GM18511 (cell line): Measurements from ENCODE around the gene S100A4.

ENCODE experiments used
- ATAC-seq: cut with Tn5 transposase; IDR thresholded peaks from one replicate; pipeline ENCODE4 v1.9.1; 2021; ENCODE audit warnings: mild to moderate bottlenecking, moderate library complexity; ENCODE audit not compliant: unreplicated experiment

S100A4 gene

DNA sequence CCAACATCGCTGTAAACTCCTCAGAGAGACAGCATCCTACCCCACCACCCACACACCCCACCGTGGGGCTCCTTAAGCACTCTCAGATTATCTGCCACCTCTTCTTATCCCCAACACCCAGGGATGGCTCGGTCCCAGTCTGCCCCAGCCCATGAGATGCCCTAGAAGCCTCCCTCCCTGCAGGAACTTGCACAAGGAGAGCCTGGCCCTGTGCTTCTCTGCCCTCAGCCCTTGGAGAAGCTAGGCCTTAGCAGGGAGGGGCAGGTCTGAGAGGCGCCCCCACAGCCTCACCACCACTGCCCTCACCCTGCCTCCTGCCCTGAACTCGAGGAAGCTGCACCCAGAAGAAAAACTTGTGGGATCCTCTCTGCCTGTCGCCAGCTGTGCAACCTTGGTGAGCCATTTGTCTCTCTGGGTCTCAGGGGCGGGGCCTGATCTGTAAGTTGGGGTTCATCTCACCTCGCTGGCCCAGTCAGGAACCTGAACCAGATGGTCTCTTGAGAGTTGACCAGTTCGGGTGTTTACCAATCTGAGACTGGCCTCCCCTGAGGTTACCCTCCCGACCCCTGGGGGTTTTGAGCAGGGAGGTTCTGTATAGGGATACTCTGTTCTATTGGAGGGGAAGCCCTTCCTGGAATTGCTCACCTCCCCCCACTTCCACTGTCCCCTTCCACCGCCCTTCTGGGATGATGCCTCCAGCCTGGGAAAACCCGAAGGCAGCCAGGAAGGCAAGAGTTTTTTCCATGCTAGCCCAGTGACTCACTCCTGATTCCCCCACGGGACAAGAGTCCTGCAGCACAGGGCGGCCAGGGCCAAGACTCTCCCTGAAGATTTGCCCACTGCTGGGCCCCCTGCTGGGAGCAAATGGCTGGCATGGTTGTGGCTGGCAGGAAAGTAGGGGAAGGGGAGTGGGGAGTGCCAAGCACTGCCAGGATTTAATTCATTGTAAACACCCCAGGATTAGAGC, 3.4 kb upstream of the S100A4 start, which contains the start of gene S100A3:
S100A3 (minus strand) TSS at position 537 of the 967 bp plus-strand sequence. CDS start 773 bp downstream, outside the sequence.
- ATAC-seq: no peak

DNA sequence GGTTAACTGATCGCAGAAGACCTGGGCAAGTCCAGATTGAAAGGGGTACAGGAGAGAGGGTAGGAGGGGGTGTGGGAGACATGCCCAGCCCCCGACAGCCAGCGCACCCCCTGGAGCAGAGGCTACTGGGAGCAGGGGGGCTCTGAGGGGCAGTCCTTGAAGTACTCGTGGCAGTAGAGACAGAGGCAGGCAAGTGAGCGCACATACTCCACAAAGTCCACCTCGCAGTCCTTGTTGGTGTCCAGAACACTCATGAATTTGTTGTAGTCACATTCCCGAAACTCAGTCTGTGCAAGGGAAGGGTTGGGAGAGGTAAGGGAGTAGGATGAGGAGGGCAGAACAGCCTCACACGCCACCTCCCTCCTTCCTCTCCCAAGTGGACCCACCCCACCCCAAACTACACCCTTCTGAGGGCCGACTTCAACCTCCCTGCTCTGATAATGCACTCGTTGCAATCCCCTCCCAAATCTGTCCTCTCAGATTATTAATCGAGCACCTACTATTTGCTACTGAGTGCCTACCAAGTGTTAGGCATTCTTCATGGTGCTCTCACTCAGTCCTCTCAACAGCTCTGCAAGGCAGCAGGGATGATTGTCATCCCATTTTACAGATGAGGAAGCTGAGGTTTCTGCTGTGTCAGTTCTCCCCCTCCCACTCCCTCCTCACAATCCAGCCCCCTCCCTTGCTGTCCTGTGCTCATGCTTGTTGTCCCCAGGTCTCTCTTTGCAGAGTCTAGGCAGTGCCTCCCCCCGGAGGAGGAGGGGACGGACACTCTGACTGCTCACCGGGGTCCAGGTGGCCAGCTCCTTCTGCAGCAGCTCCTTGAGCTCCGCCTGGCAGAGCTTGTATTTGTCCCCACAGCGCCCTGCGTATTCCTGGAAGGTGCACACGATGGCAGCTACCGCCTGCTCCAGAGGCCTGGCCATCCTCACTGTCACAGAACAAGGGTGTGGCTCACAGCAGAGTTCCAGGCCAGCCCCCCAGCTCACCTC, 2.2 kb upstream of the S100A4 start:
- ATAC-seq: no peak

DNA sequence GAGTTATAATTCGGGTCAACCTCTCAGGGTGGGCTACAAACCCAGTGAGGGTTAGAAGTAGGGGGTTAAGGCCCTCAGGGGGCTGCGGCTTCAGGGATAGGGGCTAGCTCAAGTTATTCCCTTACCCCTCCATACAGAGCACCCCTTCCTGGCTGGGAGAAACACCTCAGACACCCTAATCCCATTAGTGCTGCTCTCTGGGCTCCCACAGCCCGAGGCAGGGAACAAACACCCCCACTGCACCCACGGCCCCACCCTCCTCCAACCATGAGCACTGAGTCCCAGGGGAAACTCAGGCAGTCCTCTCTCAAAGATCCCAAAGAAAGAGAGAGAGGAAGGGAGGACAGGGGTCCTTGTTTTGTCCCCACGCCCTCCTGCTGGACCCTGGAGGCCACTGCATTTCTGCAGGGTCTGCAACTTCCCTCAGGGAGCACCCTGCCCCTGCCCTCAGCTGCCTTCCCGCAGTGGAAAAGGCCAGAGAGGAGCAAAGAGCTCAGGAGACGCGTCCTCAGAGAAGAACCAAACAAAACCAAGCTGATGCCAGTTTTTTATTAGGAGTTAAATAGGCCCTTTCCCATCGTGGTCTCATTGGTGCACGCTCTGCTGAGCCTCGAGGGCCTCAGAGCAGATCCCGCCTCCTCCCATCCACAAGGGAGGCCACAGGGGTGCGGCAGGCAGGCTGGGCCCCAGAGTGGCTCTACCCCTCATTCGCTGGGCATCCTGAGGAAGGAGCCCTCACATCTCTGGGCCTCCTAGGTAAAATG, 1.4 kb upstream of the S100A4 start:
- ATAC-seq: no peak

DNA sequence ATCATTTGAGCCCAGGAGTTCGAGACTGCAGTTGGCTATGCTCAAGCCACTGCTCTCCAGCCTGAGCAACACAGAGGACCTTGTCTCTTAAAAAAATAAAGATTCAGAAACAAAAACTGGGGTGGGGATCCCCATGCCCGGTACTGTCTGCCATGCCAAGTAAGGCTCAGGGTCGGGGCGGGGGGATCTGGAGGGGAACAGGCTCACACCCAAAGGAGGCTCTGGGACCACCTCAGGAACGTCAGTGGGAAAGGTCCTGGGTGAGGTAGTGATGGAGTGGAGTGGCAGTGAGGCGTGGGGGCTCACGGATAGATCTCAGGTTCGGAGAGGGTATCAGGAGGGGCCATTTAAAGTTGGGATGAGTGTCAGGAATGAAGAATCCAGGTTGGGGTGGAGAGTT, 765 bp upstream of the S100A4 start:
- ATAC-seq: no peak

DNA sequence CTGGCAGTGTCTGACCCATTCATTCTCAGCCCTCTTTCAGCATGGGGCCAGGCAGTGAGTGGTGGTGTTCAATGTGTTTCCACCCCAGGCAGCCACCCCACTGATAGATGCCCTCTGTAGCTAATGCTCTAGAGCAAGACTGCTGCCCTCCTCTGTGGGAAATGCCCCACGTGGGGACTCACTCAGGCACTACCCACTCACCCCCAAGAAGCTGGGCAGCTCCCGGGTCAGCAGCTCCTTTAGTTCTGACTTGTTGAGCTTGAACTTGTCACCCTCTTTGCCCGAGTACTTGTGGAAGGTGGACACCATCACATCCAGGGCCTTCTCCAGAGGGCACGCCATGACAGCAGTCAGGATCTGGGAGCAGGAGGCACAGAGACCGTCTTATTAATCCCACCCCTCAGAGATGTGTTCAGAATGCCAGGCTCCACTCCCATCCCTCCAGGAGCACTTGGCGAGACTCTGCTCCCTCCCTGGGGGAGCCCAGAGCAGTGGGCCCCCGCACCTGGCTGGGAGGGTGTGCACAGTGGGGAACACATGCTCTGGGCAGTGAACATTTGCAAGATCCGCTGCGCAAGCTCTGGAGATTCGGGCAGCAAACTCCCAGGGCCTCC, 1.0 kb downstream of the S100A4 start:
- ATAC-seq: peak; percentile 14

DNA sequence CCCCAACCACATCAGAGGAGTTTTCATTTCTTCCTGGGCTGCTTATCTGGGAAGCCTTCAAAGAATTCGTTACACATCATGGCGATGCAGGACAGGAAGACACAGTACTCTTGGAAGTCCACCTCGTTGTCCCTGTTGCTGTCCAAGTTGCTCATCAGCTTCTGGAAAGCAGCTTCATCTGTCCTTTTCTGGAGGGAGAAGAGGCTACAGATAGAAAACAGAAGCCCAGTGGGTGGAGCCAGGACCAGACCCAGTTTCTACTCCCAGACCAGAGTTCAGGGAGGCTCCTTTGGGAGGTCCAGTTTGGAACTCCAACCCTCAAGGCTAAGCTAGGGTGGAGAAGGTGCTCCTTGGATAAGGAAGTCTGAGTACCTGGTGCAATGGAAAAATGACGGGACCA, 1.9 kb downstream of the S100A4 start:
- no peak for ATAC-seq

DNA sequence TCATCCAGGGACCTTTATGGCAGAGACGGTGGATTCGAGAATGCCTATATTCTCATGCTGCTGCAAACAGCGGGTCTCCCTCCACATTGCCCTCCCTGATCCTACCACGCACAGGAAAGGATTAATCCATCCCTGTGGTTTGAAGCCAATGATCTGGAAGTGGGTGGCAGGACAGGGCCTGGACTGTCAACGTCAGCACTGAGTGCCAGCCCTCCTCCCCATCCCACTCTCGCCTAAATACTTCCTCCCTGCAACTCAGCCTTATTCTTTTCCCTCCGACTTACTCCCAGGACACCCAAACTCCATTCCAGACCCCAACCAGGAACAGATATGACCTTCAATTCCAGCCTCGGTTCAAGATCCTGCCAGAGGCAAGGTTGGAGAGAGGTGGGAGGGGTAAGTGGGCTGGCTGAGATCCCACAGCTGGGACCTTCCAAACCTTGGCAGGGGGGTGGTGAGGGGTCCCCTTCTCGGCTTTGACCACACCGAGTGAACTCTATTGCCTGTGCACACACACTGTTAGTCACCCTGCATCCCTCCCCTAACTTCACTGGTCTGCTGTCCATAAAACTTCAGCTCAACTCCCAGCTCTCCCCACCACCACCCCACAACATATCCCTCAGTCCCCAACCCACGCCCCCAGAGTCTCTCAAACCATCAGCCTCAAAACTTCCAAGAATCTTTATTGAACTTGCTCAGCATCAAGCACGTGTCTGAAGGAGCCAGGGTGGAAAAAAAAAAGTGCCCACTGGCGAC, 2.5 kb downstream of the S100A4 start:
- ATAC-seq: no peak

DNA sequence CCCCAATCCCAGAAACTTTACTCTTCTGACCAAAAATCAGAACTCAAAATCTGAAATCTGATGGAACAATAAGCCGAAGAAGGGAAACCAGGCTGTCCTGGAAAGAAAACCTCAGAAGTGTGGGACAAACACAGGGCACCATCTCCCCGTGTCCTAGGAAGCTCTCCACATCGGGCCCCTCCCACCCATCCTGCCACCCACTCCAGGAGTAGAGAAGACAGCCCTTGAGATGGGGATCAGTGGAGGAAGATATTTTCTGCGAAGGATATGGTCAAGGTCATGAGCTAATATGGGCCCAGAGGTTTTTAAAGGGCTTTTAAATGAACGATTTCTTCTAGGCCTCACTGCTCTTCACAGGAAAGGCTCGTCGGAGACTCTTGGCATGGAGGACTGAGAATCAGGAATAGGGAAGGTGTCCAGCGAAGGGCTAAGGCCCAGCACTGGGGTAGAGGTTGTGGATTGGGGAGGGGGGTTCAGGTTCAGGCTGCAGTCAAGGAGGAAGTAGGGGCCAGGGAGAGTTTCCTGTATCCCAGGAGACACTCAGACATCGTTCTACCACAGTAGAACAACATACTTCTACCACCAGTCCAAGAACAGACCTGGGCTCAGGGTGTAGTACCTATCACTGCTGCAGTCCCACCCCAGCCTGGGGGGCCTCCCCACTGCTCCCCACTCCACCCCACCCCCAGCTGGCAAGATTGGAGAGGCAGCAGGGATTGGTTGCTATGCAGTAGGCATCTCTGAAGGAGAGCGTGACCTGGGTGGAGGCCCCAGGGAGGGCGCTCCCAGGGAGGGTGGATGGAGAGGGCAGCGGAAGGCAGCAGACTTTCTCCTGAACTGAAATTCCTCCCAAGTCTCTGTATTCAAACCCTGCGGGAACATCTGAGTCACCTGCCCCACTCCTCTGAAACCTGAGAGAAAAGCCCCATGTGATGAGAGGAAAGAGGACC, 3.7 kb downstream of the S100A4 start:
- no peak for ATAC-seq

DNA sequence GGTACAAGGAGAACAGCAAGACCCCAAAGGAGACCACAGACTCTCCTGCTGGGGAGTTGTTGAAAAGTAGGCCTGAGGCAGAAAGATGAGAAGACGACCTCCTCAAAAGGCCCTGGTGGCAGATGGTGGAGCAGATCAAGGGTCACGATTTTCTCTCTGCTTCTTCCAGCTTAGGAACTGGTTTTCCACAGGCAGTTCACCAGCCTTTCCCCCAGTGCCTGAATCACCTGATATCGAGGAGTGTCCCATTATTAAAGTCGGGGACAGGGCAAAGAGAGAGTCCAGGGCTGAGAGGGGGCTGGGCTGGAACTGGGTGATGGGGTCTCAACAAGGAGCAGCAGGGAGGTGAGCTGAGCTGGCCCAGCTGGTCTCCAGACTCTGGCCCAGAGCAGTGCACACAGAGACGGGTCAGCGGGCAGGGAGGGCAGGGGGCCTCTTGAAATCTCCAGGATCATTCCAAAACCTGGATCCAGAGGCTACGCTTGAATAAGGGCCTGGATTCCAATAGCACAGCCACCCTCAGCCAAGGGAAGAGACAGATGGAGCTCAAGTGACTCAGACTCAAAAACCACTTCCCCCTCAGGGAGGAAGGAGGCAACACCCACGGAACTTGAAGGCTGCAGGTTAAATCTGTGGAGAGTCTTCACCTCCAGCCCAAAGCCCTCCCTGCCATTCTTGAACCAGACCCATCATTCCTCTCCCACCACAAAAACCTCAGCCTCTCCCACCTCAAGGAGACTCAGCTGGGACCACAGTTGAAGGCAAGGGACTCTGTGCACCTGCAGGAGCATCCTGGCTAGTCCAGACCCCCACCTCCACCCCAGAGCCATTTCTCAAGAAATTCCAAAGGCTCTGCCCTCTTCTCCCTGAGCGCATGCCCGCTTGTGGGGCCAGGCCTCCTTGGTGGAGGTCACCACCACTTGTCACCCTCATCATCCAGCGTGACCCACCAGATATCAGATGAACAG, 4.9 kb downstream of the S100A4 start, which contains the start of gene S100A5:
S100A5 (minus strand) TSS at position 541 of the 968 bp plus-strand sequence. CDS start 743 bp downstream, outside the sequence.
- no peak for ATAC-seq

DNA sequence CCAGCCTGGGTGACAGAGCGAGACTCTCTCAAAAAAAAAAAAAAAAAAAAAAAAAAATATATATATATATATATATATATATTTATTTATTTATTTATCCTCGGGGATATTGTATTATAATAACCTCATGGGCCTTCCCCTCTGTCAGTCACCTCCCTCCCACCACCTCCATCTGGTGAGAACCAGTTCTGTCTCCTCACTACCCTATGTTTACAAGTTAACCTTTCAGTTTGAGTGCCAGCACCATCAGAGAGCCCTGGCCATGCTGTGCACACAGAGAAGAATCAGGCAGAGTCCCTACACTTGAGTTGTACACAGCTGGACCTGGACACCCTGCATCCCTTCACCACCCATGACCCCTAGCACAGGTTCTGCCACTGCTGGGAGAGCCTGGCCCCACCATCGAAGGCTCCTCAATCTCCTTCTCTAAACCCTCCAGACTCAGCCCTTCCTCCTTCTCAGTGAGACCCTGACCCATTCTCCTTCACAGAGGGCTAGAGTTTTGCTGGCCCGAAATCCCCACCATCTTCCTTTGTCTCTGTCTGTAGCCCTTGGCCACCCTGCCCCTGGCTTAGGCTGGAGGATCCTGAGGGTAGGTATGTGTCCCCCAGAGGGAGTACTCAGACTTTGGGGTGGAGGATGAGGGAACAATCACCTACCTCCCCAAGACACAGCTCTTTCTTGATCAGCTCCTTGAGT, 6.1 kb downstream of the S100A4 start:
- ATAC-seq: no peak

DNA sequence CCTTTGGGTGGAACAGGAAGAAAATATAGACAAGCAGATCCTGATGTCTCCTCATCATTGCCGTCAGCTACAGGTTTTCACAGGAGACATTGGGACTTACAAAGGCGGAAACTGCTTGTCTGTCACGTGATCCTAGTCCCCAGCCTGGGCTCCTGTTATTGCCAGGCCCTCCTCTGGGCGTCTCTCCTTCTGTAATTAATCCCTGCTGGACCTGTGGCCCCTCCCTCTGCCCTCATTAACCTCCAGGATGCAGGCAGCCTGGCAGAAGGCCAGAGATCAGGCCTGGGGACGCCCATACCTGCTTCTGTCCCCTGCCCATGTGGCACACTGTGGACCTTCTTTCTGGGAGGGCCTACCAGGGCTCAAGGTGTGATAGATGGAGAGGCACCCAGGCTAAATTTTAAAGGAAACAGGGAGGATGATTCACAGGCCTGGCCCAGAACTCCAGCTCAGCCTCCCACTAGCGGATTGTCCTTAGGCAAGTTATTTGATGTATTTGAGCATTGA, 7.2 kb downstream of the S100A4 start:
- ATAC-seq: no peak

DNA sequence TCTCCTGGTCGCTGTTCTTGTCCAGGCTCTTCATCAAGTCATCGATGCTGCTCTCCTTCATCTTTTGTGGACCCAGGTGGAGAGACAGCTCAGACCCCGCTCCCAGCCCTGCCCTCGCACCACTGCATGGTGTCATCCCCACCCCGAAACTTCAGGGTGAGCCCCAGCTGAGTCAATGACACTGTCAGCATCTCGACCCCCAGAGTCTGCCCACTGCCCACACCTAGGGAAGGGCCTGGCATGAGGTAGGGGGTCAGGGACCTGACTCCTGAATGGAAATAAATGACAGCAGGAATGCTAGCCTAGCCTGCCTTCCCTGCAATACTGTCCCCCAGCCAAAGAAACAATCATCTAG, 8.3 kb downstream of the S100A4 start:
- no peak for ATAC-seq

DNA sequence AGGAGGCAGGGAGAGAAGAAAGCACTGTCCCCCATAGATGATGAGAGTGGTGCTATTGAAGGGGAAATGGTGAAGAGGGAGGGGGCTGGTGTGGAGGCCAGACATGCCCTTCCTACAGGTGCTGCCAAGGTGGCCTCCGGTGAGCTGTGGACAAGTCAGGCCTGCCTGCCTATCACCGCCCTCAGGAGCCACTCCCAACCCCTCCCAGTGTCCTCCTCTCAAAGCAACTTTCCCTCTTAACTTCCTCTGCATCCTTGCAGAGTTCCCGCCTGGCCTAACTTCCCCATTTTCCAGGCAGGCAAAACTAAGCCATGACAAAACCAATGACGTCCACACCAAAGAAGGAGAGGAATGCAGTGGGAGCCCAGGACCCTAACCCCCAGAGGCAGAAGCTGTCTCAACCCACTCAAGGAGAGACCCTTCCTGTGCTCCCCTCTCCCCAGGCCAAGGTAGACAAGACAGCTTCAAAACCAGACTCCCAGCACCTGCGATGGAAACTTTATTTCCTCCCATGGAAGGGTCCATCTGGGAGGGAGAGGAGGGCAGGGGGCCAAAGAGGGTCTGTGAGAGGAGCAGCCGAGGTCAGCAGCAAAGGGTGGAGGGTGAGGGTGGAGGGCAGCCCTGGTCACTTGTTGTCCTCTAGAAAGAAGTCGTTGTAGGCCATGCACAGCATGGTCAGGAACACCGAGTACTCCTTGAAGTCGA, 8.8 kb downstream of the S100A4 start:
- no peak for ATAC-seq

DNA sequence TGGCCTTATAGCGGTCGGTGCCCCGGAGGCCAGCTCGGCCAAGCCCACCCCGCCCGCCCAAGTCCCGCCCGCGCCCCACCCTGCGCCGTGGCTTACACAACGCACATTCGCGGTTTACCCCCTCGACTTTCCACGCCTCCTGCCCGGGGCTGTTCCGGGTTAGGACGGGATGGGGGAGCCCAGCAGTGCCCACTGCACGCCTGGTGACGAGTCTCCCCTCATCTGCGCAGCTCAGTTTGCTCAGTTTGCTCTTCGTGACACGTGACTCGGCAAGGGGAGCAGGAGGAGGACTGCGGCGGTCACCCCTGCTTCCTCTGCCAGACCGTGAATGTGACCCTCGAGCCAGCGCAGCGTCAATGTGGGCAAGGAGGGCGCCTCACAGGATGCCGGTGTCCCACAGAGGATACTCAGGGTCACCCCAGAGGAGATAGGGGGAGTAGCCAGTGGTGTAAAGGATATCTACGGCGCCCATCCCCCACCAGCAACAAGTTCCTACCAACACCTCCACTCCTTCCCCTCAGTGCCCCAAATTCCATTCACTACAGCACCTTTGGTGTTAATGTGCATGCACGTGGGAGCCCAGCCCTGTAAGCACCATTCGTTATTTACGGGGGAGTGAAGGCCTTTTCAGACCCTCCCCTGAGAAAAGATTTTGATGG, 9.5 kb downstream of the S100A4 start:
- peak; percentile 62 for ATAC-seq
